A673 (cell line): Measurements from ENCODE around the gene UNC13C.

Source experiments
- EZH2 ChIP-seq: fragments of 200-600 bp; sonication (generic); IDR thresholded peaks from 2 replicates; pipeline ENCODE4 v1.6.1; 2017; ENCODE audit warnings: borderline replicate concordance, low read depth, mild to moderate bottlenecking, mixed read lengths, antibody characterized with exemption, low read length; ENCODE audit not compliant: poor library complexity, severe bottlenecking
- TF ChIP-seq, protein P1 (sequence below): fragments of 300-800, 200-600 bp; sonication (generic); conservative IDR thresholded peaks from 2 replicates; pipeline ENCODE4 v1.5.1; 2017; ENCODE audit warnings: low read depth, mild to moderate bottlenecking, antibody characterized with exemption, low read length, moderate library complexity, mixed read lengths

- TF ChIP-seq, protein P1, sequence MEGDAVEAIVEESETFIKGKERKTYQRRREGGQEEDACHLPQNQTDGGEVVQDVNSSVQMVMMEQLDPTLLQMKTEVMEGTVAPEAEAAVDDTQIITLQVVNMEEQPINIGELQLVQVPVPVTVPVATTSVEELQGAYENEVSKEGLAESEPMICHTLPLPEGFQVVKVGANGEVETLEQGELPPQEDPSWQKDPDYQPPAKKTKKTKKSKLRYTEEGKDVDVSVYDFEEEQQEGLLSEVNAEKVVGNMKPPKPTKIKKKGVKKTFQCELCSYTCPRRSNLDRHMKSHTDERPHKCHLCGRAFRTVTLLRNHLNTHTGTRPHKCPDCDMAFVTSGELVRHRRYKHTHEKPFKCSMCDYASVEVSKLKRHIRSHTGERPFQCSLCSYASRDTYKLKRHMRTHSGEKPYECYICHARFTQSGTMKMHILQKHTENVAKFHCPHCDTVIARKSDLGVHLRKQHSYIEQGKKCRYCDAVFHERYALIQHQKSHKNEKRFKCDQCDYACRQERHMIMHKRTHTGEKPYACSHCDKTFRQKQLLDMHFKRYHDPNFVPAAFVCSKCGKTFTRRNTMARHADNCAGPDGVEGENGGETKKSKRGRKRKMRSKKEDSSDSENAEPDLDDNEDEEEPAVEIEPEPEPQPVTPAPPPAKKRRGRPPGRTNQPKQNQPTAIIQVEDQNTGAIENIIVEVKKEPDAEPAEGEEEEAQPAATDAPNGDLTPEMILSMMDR, result no peak
- TF ChIP-seq EZH2, result no peak
Measured at GRCh38 chr15:54149115-54149531, 170.9 kb downstream of the UNC13C start.
